Smooth muscle cell (in vitro differentiated cells): ENCODE data around the gene LPP. TPM values are rescaled to one million over a fixed set of nuclear protein-coding genes. Genes with fewer than 3 reads are reported as not detected.

ENCODE experiments used
- DNase-seq: peaks from one replicate; lab custom pipeline; 2025; ENCODE audit not compliant: unreplicated experiment; lab: John Stamatoyannopoulos, UW
- H2AFZ ChIP-seq: fragments of 200-600 bp; sonication (generic); 2 replicates; pipeline ENCODE4 v1.6.0; 2016; ENCODE audit warnings: antibody characterized with exemption, low read depth, mild to moderate bottlenecking
- H3F3A ChIP-seq: fragments of 200-600 bp; sonication (generic); 2 replicates; pipeline ENCODE4 v1.6.0; 2017; ENCODE audit warnings: antibody characterized with exemption, low read depth
- H3K27ac ChIP-seq: fragments of 200-600 bp; sonication (generic); 2 replicates; pipeline ENCODE4 v1.5.1; 2016; ENCODE audit warnings: low read depth, mild to moderate bottlenecking
- H3K27me3 ChIP-seq: fragments of 200-600 bp; sonication (generic); 2 replicates; pipeline ENCODE4 v1.6.1; 2016; ENCODE audit warnings: low read depth, mild to moderate bottlenecking
- H3K36me3 ChIP-seq: fragments of 200-600 bp; sonication (generic); 2 replicates; pipeline ENCODE4 v1.5.1; 2016; ENCODE audit warnings: low read depth
- H3K4me1 ChIP-seq: fragments of 200-600 bp; sonication (generic); 2 replicates; pipeline ENCODE4 v1.5.1; 2016; ENCODE audit warnings: low read depth
- H3K4me2 ChIP-seq: fragments of 200-600 bp; sonication (generic); 2 replicates; pipeline ENCODE4 v1.6.0; 2016; ENCODE audit warnings: mild to moderate bottlenecking
- H3K4me3 ChIP-seq: fragments of 200-600 bp; sonication (generic); 2 replicates; pipeline ENCODE4 v1.5.1; 2016; ENCODE audit warnings: mild to moderate bottlenecking
- H3K79me2 ChIP-seq: fragments of 200-600 bp; sonication (generic); 2 replicates; pipeline ENCODE4 v1.6.0; 2016; ENCODE audit warnings: low read depth, mild to moderate bottlenecking
- H3K9ac ChIP-seq: fragments of 200-600 bp; sonication (generic); 2 replicates; pipeline ENCODE4 v1.6.0; 2016; ENCODE audit warnings: low read depth
- H3K9me3 ChIP-seq: fragments of 200-600 bp; sonication (generic); replicated peaks from 2 replicates; pipeline ENCODE4 v1.5.1; 2016; ENCODE audit warnings: low read depth
- H4K20me1 ChIP-seq: fragments of 200-600 bp; sonication (generic); 2 replicates; pipeline ENCODE4 v1.6.0; 2016; ENCODE audit warnings: low read depth
- CTCF ChIP-seq: fragments of 200-600 bp; sonication (generic); IDR thresholded peaks from 2 replicates; pipeline ENCODE4 v1.5.1; 2017; ENCODE audit warnings: borderline replicate concordance, mild to moderate bottlenecking, antibody characterized with exemption; ENCODE audit not compliant: insufficient read depth, poor library complexity, severe bottlenecking
- WGBS: methylation state at CpG from one replicate; pipeline ENCODE4 v1.1.7; 2016; ENCODE audit warnings: low lambda C conversion rate; 5-methylcytosine and 5-hydroxymethylcytosine counted together
- polyA plus RNA-seq: library from polyadenylated mRNA; unstranded; fragments of >200 nt; fragmentation: Nextera tagmentation; extraction: Ambion mirVana; gene quantifications from 2 replicates; pipeline ENCODE4 v1.2.1, GENCODE V29; 2016
- total RNA-seq: library from RNA; depleted of rRNA; stranded (reverse); fragments of >200 nt; gene quantifications from 2 replicates; pipeline ENCODE4 v1.2.3, GENCODE V29; 2014

LPP gene
- total and polyA plus RNA-seq, 2 experiments from 2014 or later: 42.3 to 128 TPM

GRCh38 chr3:188646592-188646991 lies 492.6 kb downstream of the LPP start:
- Histone ChIP-seq H3K4me1 (no peaks in the 10 kb centered on the region), H3K9ac (no peak overlapping the region), H3K4me2 (no peak overlapping the region), H3K36me3 (no peaks in the 10 kb centered on the region), H4K20me1 (peaks cover 50% of the 10 kb centered on the region), H3K27me3 (no peaks in the 10 kb centered on the region), H3K4me3 (no peak overlapping the region), H3K9me3 (no peaks in the 10 kb centered on the region), H3K79me2 (peaks cover 21% of the 10 kb centered on the region), H2AFZ (no peak overlapping the region), H3F3A (peaks cover 3% of the 10 kb centered on the region), H3K27ac (no peak overlapping the region)
- no peak for TF ChIP-seq CTCF
- 0% methylated on average over 1 of the region's 1 CpG for WGBS
- DNase-seq: no peak

GRCh38 chr3:188647237-188647636 lies 493.3 kb downstream of the LPP start:
- Histone ChIP-seq H4K20me1 (peaks cover 50% of the 10 kb centered on the region), H3K36me3 (no peaks in the 10 kb centered on the region), H3K9me3 (no peaks in the 10 kb centered on the region), H3K9ac (no peak overlapping the region), H3F3A (peaks cover 3% of the 10 kb centered on the region), H3K4me1 (no peaks in the 10 kb centered on the region), H2AFZ (no peak overlapping the region), H3K27ac (no peak overlapping the region), H3K4me3 (no peak overlapping the region), H3K79me2 (peaks cover 21% of the 10 kb centered on the region), H3K4me2 (no peak overlapping the region), H3K27me3 (no peaks in the 10 kb centered on the region)
- TF ChIP-seq CTCF: no peak
- no peak for DNase-seq
- 99% methylated on average over 6 of the region's 6 CpGs for WGBS

DNA sequence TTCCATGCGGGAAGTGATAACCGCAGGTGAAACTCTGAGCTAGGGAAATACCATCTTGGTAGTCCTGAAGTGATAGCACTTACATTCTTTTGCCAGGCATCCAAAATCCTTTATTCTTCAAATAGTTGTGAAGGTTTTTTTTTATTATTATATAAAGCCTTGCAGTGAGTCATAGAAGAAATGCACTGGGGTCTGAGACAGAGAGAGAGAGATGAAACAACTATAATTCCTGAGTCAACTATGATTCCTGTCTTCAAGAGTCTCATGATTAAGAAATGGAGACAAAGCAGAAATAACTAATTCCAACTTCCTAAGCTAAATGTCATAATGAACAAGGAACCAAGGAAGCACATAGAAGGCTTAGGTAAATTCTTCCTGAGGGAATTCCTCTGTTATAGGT lies 495.6 kb downstream of the LPP start:
- Histone ChIP-seq H3K4me2 (no peak overlapping the region), H3K4me1 (no peaks in the 10 kb centered on the region), H3K9me3 (no peaks in the 10 kb centered on the region), H3K27ac (no peak overlapping the region), H2AFZ (no peak overlapping the region), H3K9ac (no peak overlapping the region), H3F3A (no peaks in the 10 kb centered on the region), H3K27me3 (no peaks in the 10 kb centered on the region), H3K4me3 (no peak overlapping the region), H4K20me1 (peaks cover 52% of the 10 kb centered on the region), H3K79me2 (peaks cover 28% of the 10 kb centered on the region), H3K36me3 (no peaks in the 10 kb centered on the region)
- DNase-seq: no peak
- no peak for TF ChIP-seq CTCF
- WGBS: 93% methylated on average over 2 of the region's 2 CpGs

DNA sequence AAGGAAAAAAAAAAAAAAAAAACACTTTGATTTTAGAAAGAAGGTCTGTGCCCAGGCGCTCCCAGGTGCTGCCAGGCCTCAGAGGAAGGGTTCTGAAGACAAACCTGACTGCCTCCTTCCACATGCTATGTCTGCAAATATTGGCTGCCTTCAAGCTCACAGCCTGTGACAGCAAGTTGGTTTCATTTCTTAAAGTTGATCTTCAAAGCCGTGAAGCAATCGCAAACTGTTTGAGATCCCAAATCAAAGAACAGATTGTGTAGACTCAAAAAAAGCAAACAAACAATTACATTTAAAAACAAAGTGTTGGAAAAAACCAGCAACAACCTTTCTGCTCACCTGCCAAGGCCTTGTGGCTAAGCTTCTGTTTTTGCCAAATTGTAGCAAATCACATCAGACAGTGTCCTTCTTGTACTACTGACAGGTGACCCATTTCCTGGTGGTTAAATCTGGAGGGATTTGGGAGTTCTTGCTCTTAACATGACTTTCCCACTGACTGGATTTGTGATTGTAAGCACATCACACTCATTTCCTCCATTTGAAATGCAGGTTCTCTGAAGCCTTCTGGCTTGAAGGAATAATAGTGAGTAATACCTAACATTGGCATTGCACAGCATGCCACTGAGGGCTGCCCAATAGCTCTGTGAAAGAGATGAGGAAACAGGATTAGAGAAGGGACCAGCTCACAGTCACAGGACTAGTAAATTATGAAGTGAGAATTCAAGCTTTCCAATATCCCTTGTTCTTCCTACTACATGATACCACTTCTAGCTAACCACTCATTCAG lies 502.4 kb downstream of the LPP start:
- H3K4me1 ChIP-seq: no peaks in the 10 kb centered on the region
- peaks cover 61% of the 10 kb centered on the region for H4K20me1 ChIP-seq
- H3K79me2 ChIP-seq: peaks cover 37% of the 10 kb centered on the region
- TF ChIP-seq CTCF: no peak
- no peaks in the 10 kb centered on the region for H3K9me3 ChIP-seq
- no peak overlapping the region for H3K4me2 ChIP-seq
- no peak overlapping the region for H3K4me3 ChIP-seq
- no peaks in the 10 kb centered on the region for H3K36me3 ChIP-seq
- H3K27ac ChIP-seq: no peak overlapping the region
- DNase-seq: no peak
- H3K27me3 ChIP-seq: no peaks in the 10 kb centered on the region
- no peak overlapping the region for H3K9ac ChIP-seq
- no peak overlapping the region for H2AFZ ChIP-seq
- H3F3A ChIP-seq: no peaks in the 10 kb centered on the region
- 100% methylated on average over 3 of the region's 3 CpGs for WGBS
